ENCODE measurements around the gene RUNDC3A.
"Not testable (repeated sequence)": the region's sequence is repeated elsewhere in the genome, so short reads cannot be mapped to it uniquely, and the experiment has no call there.

RUNDC3A gene

DNA sequence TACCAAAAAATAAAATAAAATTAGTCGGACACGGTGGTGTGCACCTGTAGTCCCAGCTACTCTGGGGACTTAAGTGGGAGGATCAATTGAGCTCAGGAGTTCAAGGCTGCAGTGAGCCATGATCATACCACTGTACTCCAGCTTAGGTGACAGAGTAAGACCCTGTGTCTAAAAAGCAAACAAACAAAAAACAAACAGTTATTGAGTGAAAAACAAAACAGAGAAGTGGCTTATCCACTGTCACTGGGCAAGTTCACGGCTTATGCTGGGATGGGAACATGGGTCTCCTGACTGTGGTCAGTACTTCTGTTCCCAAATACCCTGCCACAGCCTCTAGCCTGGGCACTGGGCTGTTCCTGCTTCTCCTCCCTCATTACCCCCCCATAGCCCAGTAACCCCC, 27.2 kb downstream of the RUNDC3A start:
- POLR2A ChIA-PET = no interaction called here
- CTCF ChIA-PET = interaction anchor here (1.2 to 15.0 kb wide), 6 partner anchors 11 to 131 kb away, joined by 3 to 250 read pairs (median 8); partner anchors contain the start of genes FAM171A2, GRN, SLC25A39 and UBTF
- TF ChIP-seq, protein P1, sequence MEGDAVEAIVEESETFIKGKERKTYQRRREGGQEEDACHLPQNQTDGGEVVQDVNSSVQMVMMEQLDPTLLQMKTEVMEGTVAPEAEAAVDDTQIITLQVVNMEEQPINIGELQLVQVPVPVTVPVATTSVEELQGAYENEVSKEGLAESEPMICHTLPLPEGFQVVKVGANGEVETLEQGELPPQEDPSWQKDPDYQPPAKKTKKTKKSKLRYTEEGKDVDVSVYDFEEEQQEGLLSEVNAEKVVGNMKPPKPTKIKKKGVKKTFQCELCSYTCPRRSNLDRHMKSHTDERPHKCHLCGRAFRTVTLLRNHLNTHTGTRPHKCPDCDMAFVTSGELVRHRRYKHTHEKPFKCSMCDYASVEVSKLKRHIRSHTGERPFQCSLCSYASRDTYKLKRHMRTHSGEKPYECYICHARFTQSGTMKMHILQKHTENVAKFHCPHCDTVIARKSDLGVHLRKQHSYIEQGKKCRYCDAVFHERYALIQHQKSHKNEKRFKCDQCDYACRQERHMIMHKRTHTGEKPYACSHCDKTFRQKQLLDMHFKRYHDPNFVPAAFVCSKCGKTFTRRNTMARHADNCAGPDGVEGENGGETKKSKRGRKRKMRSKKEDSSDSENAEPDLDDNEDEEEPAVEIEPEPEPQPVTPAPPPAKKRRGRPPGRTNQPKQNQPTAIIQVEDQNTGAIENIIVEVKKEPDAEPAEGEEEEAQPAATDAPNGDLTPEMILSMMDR (IDR thresholded peaks at IDR 0.05; ENCODE audit: control extremely low read depth, extremely low read depth, low read depth, missing control alignments) = no peak
- no peak for DNase-seq (ENCODE audit: extremely low spot score)

DNA sequence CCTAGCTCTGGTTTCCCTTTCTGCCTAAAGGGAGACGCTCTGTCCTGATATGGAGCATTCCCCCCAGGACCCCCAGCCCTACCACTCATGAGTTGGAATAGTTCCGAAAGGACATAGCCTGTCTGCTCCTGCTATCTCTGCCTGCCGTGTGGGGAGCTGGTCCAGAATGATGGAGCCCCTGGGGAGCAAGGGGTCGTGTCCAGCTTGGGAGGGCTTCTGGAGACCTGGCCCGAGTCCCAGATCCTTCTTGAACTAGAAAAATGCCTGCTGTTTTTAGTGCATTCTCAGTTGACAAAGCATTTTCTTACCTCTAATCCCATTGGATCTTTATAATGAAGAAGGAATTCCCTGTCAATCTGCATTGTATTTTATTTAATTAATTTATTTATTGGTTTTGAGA, 27.6 kb downstream of the RUNDC3A start:
- POLR2A ChIA-PET = no interaction called here
- CTCF ChIA-PET = interaction anchor here (1.2 to 15.0 kb wide), 6 partner anchors 11 to 132 kb away, joined by 3 to 250 read pairs (median 8); partner anchors contain the start of genes FAM171A2, GRN, SLC25A39 and UBTF
- TF ChIP-seq, protein P1 (IDR thresholded peaks at IDR 0.05; ENCODE audit: control extremely low read depth, extremely low read depth, low read depth, missing control alignments) = no peak
- no peak for DNase-seq (ENCODE audit: extremely low spot score)

DNA sequence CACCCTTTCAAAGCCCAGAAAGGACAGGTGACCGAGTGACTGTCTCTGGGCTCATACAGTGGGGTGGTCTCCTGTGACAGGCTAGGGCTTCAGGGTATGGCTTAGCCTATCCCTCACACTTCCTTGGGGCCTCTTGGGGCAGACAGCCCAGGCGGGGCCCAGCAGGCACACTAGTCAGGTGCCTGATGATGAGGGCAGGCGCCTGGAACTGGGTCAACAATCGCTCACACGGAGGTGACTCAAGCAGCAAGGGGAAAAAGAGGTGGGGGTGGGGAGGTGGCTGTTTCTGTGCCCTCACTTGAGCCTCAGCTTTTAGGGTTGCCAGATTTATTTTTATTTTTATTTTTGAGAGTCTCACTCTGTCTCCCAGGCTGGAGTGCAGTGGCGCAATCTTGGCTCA, 30.3 kb downstream of the RUNDC3A start:
- DNase-seq (ENCODE audit: extremely low spot score) = no peak
- TF ChIP-seq, protein P1 (IDR thresholded peaks at IDR 0.05; ENCODE audit: control extremely low read depth, extremely low read depth, low read depth, missing control alignments) = no peak
- ChIA-PET POLR2A (no interaction called here), CTCF (interaction anchor here (1.0 to 15.0 kb wide), 4 partner anchors 8 to 123 kb away, joined by 4 to 250 read pairs (median 119); partner anchors contain the start of genes GRN and UBTF)

DNA sequence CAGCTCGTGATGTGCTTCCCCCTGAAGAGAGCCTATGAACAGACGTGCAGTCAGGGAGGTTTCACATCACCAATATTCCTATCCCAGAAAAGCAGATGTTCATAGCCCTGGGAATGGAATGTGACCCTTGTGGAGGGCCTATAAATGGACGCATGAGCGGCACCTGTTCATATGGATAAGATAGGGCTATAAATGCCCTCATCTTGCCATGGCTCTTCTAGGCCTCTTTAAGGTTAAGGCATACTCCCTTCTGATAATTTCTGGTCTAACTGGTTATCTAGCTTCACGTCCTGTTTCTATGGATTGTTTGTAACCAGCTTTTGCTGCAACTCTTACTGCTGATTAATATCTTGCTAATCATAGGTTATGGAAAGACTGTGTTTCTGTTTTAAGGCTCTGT, 32.2 kb downstream of the RUNDC3A start:
- CTCF ChIA-PET = interaction anchor here (0.9 to 18.4 kb wide), 4 partner anchors 6 to 155 kb away, joined by 3 to 250 read pairs (median 242); partner anchors contain the start of genes GRN and UBTF
- POLR2A ChIA-PET; DNase-seq (ENCODE audit: extremely low spot score): not testable (repeated sequence)

DNA sequence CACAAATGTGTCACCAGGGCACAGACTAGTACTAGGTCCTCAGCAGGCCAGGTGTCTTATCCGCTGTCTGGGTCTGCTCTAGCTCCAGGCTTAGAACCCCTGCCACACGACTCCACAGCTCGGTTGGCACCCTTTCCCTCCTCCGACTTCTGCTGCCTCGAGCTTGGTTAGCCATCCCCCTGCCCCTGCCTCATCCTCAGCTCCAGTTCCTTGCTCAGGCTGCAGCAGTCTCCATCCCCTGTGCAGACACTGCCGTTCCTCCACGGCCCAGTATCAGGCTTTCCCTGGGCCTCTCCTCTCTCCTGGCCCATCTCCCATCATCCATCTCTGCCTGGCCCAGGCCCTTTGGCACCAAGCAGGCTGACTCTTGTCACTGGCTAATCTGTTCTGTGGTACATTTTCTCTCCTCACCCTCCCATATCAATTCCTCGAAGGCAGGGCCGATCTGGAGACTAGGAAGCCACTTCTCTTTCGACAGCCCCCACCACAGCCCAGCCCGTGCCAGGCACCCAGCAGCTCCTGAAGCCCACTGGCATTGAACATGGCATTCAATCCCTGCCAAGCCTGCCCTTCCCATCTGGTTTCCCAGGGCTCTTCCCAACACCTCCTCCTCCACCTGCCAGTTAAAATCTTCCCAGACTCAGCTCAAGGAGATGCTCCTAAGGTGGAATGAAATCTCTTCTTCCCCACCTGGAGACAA, 35.3 kb downstream of the RUNDC3A start:
- POLR2A ChIA-PET = no interaction called here
- DNase-seq (ENCODE audit: extremely low spot score) = no peak
- CTCF ChIA-PET = interaction anchor here (1.1 to 18.4 kb wide), 5 partner anchors 9 to 180 kb away, joined by 3 to 250 read pairs (median 13); partner anchors contain the start of gene FAM171A2
- TF ChIP-seq, protein P1 (IDR thresholded peaks at IDR 0.05; ENCODE audit: control extremely low read depth, extremely low read depth, low read depth, missing control alignments) = no peak

DNA sequence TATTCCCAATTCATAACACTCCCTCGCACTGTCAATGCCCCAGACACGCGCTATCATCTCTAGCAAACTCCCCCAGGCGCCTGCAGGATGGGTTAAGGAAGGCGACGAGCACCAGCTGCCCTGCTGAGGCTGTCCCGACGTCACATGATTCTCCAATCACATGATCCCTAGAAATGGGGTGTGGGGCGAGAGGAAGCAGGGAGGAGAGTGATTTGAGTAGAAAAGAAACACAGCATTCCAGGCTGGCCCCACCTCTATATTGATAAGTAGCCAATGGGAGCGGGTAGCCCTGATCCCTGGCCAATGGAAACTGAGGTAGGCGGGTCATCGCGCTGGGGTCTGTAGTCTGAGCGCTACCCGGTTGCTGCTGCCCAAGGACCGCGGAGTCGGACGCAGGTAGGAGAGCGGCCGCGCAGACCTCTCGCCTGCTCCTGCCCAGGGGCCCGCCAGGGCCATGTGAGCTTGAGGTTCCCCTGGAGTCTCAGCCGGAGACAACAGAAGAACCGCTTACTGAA, 36.6 kb downstream of the RUNDC3A start, which contains the start of gene GRN:
GRN (plus strand) TSS at position 364 of the 515 bp plus-strand sequence. CDS start 3,863 bp downstream, outside the sequence.
- DNase-seq (ENCODE audit: extremely low spot score) = peak; percentile 94
- TF ChIP-seq, protein P1 (IDR thresholded peaks at IDR 0.05; ENCODE audit: control extremely low read depth, extremely low read depth, low read depth, missing control alignments) = no peak
- POLR2A ChIA-PET = interaction anchor here (0.7 to 1.2 kb wide), 3 partner anchors 20 to 135 kb away, joined by 3 read pairs; partner anchors contain the start of gene SLC25A39
- CTCF ChIA-PET = interaction anchor here (0.9 to 18.4 kb wide), 26 partner anchors 10 to 401 kb away, joined by 3 to 250 read pairs (median 5); partner anchors contain the start of genes FAM171A2, TMEM101 and UBTF

Measured in GM10248 (cell line).